Left renal pelvis (tissue), 4 donors: Measurements from ENCODE around the gene MEOX2. TPM values are rescaled to one million over a fixed set of nuclear protein-coding genes. Genes with fewer than 3 reads are reported as not detected.

ENCODE experiments used
- DNase-seq, 4 donors: peaks; one replicate each; pipeline ENCODE4 v3.0.0-alpha.2; 2013; ENCODE audit warnings: low read depth in 4 of 4, low spot score in 3 of 4
- polyA plus RNA-seq, 4 donors: library from polyadenylated mRNA; unstranded; fragments of 120-200 nt; gene quantifications; one replicate each; pipeline ENCODE4 v1.2.1, GENCODE V29; 2013; ENCODE audit not compliant: insufficient read length in 4 of 4

MEOX2 gene
- polyA plus RNA-seq, 4 donors: 1.7 to 12.9 (median 4.2) TPM

DNA sequence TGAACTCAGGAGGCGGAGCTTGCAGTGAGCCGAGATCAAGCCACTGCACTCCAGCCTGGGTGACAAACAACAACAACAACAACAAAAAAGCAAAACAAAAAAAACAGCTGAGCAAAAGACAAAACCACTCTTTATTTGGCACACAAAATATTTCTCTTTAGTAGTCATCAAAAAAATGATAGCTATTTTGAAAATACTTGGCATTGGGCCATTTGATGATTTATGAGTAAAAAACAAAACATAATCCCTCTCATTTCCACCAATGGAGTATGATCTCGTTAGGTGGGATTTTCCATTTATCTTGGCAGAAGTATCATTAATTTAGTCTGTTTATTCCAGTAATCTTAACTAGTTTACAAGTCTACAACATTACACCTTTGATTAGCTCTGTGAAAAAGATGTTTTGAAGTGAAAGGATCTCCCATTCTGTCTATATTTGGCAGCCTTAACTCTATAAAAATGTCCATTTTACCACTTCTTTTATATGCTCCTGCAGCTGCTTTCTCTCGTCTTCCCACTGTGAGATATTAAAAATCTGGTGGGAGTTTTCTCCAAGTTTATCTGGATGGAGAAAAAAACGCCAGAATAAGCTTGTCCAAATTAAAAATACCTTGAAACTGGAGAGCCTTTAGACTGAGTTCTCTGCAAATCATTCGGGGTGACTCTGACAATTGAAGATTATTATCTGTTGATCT is 65.8 kb downstream of the MEOX2 start:
- DNase-seq: no peak

DNA sequence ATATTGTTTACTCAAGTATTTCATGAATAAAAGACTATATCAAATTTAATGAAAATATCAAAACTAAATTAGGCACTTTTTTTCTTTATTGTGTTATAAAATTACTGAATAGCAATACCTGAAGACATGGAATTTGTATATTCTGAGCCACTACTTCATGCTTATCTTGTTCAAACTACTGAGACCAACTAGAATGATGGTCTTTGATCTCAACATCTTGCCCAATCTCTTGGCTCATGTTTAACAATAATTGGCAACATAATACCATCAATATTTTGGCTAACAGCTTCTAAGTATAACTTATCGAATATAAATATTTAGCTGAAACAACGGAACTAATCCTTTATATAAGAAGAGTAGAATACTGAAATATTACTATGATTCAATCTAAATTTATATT is 68.2 kb downstream of the MEOX2 start:
- DNase-seq: no peak

DNA sequence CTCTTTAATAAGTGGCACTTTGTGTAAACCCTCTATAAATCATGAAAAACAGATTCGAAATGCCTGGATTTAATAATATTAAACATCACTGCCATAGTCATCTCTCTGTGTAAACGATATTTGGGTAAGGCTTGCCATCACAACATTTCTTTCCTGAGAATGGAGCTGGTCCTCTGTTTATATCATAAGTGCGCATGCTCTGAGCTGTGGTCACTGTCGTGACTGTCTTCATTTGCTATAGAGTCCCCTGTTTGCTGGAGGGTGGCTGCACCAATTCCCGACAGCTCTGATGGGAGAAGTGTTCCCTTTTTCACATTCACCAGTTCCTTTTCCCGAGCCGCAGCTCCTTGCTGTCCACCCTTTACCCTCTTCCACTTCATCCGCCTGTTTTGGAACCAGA is 74.3 kb downstream of the MEOX2 start:
- no peak for DNase-seq

DNA sequence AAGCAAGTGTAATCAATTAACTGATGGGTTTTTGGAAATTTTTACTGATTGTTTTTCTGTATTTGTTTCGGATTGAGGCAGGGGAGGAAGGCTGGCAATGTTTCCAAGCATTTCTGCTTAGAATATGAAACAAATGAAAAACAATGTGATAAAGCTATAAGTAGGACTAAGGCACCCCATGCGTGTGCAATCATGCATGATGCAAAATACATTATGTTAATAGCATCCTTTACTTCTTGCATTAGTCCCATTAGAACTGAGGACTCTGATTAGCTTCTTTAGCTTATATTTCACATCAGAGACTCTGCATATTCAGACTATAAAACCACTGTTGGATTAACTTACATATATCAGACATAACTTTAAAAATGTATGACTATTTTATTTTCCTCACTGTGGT is 76.0 kb downstream of the MEOX2 start:
- DNase-seq: no peak

DNA sequence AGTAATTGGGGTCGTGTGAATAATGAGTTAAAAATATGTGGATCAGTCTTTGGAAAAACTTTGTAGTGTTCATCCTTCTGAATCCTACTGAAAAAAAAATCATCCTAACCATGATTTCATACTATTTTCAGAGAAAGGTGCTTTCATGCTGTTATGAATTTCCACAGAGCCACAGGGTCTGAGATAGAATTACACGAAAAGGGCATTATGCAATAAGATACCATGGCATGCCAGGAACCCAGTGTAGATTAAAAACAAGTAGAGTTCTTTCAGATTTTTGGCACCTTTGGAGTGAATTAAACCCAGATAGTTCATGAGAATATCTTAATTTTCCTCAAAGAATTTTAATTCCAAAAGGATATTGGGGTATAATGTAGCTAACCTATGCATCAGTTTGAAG is 77.2 kb downstream of the MEOX2 start:
- DNase-seq: no peak

DNA sequence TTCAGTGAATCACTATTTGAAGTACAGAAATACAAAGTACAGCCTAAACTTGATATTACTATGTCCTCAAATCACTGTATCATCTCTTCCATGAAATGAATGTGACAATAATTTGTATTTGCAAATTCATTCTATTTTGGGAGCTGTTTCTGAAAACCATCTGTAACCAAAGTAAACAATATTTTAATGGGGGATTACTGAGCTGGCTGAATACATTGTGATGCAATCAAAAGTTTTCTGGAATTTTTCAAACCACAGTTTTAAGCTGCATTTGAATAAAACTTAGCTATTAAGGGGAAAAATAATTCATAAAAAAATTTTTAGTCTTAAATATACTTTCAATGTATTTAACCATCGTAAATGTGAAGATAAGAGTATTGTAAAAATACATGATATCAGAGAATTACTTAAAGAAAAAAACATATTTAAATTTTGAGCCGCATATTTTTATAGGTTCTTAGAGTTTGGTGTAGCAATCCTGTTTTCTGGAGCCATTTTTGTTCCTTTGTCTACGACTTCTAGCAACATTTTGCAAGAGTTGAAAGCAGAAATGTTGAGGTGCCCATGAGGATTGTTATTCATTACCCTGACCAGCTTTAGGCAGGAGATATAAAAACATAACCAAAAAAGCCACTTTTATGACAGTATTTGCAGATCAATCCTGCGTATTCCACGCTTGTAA is 78.8 kb downstream of the MEOX2 start:
- no peak for DNase-seq

DNA sequence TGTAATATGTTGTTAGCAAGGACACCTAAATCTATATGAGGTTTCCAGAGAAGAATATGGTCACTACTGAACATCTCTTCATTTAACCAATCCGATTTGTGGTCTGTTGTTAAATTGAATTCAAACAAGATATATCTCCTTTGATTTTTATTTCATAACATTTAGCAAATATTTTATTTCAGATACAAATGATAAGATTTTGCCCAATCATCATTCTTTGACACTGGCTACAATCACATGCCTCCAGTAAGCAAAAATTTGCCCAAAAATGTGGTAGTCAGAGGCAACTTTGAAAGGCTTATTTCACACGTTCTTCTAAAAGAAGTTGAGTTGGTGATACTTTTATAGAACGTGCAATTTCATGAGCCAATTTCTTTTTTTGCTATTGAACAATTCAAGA is 79.9 kb downstream of the MEOX2 start:
- DNase-seq: no peak

DNA sequence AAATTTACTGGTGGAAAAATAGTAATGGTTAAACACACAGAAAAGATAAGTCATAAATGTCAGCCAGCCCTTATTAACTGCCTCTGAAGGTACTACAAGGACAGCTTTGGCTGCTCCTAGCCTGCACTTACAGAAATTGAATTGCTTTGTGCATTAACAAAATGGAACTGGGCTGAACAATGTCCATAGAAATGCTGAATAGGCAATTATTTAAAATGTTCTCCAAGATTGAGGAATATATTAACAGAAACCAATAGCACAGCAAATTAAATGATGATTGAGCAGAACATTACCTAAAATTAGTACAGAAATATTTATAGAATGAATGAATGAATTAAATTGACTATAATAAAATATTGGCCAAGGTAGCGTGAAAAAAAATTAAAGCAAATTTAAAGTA is 82.3 kb downstream of the MEOX2 start:
- DNase-seq: no peak

DNA sequence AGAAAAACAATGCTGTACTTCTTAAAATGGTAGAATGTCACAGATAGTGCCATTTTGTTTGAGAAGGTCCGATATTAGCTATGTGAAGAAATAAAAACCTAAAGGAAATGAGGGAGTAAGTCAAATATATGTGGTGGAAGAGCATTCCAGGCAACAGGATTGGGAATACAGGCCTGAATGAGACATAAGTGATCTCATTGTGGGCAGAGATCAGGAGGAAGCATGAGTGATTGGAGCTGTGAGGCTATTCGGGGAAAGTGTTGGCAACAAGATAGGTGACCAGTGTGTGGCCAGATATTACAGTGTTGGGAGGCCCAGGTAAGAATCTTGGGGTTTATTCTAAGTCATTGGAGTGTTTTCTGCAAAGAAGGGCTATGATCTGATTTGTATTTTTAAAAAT is 83.4 kb downstream of the MEOX2 start:
- DNase-seq: no peak

DNA sequence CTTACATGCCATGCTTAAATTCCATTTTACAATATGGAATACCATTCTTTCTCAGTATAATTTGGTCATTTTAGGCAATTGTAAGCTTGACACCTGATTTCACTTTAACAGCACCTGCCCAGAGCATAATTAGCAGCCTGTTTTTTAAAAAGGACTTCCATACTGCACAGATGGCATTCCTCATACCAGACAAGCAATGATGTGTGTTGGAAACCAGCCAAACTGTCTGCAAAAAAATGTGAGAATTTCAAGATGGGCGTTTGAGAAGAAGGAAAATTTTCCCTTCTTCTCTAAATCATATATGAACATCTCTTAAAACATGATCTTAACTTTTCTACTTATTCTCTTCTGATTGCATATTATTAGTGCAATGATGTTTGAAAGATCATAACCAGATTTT is 84.2 kb downstream of the MEOX2 start:
- DNase-seq: no peak

DNA sequence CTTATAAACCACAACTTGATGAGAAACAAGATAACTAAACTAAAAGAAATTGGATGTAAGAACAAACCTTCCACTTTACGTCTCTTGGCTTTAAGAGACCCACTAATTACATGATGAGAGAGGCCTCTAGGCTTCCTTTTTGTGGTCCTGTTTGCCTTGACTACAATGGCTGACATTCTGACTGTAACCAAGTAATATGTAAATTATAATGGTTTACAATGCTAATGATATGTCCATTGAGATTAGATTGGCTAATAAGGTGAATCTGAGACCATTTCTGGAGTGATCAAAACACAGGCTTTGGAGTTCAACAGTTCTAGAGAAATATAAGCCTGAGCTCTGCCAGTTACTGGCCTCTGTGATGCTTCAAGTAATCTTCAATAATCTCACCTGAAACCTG is 85.3 kb downstream of the MEOX2 start:
- DNase-seq: no peak

DNA sequence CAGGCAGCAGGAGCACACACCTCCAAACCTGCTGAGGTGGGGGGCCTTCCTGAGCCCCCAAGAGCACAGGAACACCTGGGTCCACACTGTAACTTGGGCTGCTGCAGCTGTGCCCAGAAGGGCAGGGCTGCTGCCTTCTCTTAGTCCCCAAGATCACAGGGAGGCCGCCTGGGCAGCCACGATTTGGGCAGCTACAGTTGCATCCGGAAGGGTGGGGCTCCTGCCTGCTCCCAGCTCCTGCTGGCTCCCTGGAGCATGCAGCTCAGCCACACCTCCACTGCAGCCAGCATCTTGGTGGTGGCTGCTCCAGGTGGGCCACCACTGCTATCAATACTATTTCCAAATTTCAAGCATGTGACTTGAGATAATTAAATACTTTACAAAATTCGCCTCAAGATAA is 86.2 kb downstream of the MEOX2 start:
- DNase-seq: no peak

DNA sequence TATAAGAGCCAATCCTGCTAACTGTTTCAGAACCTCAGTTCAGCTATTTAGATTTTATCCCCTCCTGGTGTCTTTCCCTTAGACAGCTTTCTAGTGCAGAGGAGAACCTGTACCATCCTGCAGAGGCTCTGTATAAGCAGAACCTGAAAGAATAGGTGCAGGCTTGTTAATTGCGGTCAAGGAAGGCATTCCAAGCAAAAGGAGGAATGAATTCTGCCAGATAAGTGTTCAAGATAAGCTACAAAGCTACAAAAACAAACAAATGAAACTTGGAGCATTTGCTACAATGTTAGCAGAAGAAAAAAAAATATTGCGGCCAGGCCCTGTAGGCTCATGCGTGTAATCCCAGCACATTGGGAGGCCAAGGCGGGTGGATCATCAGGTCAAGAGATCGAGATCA is 92.0 kb downstream of the MEOX2 start:
- no peak for DNase-seq

DNA sequence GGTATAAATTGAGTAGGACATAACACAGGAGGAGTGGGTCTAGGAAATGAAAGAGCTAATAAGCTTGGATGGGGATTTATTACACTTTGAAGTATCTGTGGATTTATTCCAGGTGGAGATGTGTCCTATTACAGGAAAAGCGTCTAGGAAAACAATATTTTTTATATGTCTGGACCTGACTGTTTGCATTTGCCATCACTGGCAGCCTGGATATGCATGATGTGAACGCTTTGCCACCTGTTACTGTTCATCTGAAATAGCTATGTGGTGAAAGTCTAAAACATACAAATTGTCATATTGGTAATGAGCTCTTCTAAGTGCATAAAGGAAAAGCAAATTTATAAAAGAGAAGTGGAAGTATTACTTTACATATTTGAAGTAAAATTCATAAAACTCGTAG is 93.1 kb downstream of the MEOX2 start:
- no peak for DNase-seq

DNA sequence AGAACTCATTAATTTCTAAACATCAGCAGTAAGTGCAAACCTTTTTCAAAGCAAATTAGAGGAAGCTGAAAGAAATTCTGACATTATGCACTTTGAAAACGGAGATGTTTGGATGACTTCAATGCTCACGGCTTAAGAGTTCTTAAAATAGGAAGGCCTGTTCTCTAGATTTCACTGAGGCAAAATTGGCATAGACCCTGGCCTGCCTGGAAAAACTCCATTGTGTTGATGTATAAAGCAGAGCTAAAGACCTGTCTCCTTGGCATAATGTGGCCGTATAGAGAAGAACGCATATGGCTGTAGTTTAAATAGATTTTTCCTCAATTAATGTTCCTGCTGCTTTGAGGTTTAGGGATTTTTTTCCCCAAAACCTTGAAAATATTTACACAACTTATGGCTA is 100.2 kb downstream of the MEOX2 start:
- DNase-seq: no peak

DNA sequence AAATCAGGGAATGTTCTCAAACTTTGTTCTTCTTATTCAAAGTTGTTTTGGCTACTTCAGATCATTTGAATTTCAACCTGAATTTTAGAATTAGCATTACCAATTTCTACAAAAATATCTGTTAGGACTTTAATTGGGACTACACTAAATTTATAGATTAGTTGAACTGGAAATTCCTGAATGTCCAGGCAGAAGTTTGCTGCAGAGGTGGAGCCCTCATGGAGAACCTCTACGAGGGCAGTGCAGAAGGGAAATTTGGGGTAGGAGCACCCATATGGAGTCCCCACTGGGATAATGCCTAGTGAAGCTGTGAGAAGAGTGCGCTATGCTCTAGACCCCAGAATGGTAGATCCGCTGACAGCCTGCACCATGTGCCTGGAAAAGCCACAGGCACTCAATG is 101.9 kb downstream of the MEOX2 start:
- no peak for DNase-seq

DNA sequence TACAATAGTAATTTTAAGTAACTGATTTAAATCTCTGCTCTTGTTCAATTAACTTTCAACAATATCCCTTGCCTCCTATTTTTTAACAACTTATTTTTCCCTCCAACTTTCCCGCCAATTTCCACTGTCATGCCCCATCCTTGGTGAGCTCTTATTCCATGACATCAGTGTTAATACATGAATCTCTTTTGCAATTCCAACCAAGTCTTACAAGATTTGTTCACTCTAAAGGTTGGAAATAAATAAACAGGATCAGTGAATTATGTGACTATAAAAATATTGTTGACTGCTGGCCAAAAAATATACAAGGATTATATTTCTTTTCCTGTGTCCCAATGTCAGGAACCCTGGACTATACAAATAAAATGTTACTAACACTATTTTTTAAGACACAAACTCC is 103.7 kb downstream of the MEOX2 start:
- no peak for DNase-seq

DNA sequence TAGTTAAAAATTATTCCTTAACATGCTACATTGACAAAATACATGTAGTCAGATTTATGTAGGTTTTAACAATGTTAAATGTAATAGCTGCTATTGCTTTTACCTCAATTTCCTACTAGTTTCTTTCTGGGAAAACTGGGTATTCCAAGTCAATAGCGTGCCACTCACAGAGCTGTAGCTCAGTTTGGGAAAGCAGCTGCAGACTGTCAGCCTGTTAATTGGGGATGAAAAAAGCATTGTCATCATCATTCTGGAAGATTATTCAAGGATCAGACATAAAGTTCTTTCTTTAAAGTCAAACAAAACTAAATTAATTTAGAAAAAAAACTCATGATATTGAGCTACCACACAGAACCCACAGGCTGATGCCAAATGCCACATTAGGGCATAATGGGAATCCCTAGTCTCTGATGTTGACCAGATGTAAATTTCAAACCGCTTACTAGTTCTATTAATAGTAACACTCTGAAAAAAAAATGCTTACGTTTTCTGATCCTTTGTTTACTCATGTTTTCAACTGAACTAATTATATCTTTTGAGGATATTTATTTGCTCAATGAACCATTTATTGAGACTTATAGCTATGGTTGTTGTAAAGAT is 105.0 kb downstream of the MEOX2 start:
- no peak for DNase-seq

DNA sequence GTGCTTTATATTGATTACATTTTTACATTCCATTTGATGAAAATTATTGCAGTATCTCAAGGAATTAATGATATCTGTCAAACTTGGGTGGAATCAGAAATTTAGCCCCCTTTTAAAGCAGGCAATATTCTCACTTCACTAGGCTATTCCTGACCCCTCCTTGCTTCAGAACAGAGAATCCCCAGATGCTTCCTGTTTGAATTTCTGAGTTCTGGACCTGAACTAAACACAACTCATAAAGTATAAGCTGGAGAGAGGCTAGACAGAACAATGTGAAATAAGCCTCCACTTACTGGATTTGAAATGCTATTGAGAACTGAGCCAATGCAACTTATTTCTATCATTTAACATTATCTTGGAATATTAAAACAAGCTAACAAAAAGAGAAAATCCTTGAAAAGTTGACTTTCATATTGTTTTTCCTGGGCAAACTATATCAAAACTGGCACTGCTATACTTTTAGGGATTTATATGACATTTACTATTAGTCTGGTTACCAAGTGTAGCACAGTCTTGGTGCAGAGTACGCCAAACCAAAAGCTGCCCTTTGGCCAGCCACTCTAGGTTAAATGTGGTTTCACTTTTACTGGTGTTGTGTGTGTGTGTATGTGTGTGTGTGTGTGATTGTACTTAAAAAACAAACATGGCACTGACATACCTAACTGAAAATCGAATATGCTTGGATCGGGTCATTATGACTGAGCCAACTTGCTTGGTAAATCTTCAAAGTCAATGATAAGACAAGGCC is 105.7 kb downstream of the MEOX2 start:
- no peak for DNase-seq

DNA sequence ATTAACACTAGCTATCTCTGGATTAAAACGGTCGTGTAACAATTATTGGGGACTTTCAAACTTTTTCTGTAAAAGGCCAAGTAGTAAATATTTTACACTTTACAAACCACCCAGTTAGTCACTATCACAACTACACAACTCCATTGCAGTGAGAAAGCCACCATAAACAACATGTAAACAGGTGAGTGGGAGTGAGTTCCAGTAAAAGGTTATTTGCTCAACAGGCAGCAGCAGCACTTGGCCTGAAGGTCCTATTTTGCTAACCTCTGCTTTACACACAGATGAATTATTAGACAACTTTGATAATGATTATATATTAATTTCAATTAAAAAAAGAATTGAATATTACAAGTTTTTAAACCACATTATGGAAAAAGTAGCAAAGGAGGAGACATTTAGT is 108.9 kb downstream of the MEOX2 start:
- no peak for DNase-seq

DNA sequence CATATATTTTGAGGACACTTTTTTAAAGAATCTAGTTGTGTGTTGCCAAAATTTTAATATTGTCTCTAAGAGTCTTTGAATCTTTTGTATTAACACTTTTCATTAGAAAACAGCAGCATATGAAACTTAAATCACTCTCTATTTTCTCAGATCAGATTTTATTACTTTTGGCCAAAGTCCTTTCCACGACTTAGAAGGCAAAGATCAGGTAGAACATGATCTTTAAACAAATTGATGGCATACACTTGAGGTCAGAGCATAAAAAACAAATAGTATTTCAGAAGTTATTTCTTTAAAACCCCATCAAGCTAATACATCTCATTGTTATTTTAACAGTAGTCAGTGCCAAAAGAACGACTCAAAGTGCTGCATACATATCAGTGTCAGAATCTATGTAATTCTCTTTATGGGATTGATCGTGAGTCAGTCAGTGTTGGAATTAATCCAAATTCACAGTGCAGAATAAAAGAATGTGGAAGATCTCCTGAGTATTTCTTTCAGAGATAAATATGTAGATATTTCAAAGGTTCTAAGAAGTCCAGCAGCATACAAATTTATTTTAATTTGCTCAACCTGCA is 115.1 kb downstream of the MEOX2 start:
- no peak for DNase-seq
